CD4-positive, alpha-beta T cell (primary cell): ENCODE data around the gene DTNBP1. TPM values are rescaled to one million over a fixed set of nuclear protein-coding genes. Genes with fewer than 3 reads are reported as not detected.

Experiments used
- ATAC-seq: fragments of 200-7000 bp; cut with Tn5 transposase; one replicate; pipeline ENCODE4 v1.10.0; 2022; ENCODE audit warnings: mild to moderate bottlenecking; ENCODE audit not compliant: poor library complexity
- CTCF ChIA-PET: fragments of 350-600 bp; sonication (Branson Sonifier 250); formaldehyde crosslinking; loops from one replicate; lab custom pipeline; 2021; ENCODE audit warnings: antibody characterized with exemption, inconsistent platforms; lab: Charles Lee
- POLR2A ChIA-PET: fragments of 350-600 bp; sonication (Branson Sonifier 250); formaldehyde crosslinking; loops from one replicate; lab custom pipeline; 2021; ENCODE audit warnings: antibody characterized with exemption, inconsistent platforms; lab: Charles Lee
- DNase-seq, 14 experiments: peaks; one replicate each; pipeline ENCODE4 v3.0.0-alpha.2; 2013 to 2020; ENCODE audit warnings: mixed read lengths in 2 of 14
- H3K27ac ChIP-seq, 2 donors: one replicate each; pipeline versions ENCODE4 v1.5.1 to v1.7.0; 2013; ENCODE audit warnings: low read length in 2 of 2, low read depth in 1 of 2, mild to moderate bottlenecking in 1 of 2
- H3K27me3 ChIP-seq, 2 experiments: 1 replicate in 1 of 2; 2 replicates in 1 of 2; pipeline versions ENCODE4 v1.6.1 to v1.7.0; 2013; ENCODE audit warnings: low read length in 2 of 2, control low read depth in 1 of 2, mild to moderate bottlenecking in 1 of 2, moderate library complexity in 1 of 2; ENCODE audit not compliant: insufficient read depth in 2 of 2, control insufficient read depth in 1 of 2
- H3K36me3 ChIP-seq: one replicate; pipeline ENCODE4 v1.6.1; 2013; ENCODE audit warnings: low read length, control low read depth; ENCODE audit not compliant: insufficient read depth
- H3K4me1 ChIP-seq: one replicate; pipeline ENCODE4 v1.6.1; 2013; ENCODE audit warnings: low read length, control low read depth; ENCODE audit not compliant: insufficient read depth
- H3K4me3 ChIP-seq: one replicate; pipeline ENCODE4 v1.5.1; 2013; ENCODE audit warnings: mild to moderate bottlenecking, low read length, moderate library complexity
- H3K9me3 ChIP-seq, 2 experiments: 1 replicate in 1 of 2; 2 replicates in 1 of 2; pipeline versions ENCODE4 v1.6.1 to v1.7.0; 2013; ENCODE audit warnings: low read length in 2 of 2, mild to moderate bottlenecking in 2 of 2, control low read depth in 1 of 2, moderate library complexity in 1 of 2; ENCODE audit not compliant: control insufficient read depth in 1 of 2, insufficient read depth in 1 of 2
- H3K27ac Mint-ChIP-seq: one replicate; pipeline ENCODE4 v1.8.0; 2020; ENCODE audit warnings: mixed read lengths
- H3K27me3 Mint-ChIP-seq: one replicate; pipeline ENCODE4 v1.8.0; 2021; ENCODE audit warnings: mixed read lengths
- H3K36me3 Mint-ChIP-seq: one replicate; pipeline ENCODE4 v1.8.0; 2021; ENCODE audit warnings: low read depth, mixed read lengths
- H3K4me1 Mint-ChIP-seq: one replicate; pipeline ENCODE4 v1.8.0; 2021; ENCODE audit warnings: low read depth, mixed read lengths
- H3K4me3 Mint-ChIP-seq: one replicate; pipeline ENCODE4 v1.8.0; 2020; ENCODE audit warnings: mild to moderate bottlenecking, mixed read lengths
- H3K9me3 Mint-ChIP-seq: one replicate; pipeline ENCODE4 v1.8.0; 2020; ENCODE audit warnings: mixed read lengths
- intact Hi-C, 2 experiments: fragments of 100-400 bp; cut with DNase I in 1 of 2; cut with micrococcal nuclease in 1 of 2; formaldehyde crosslinking; loops; one replicate each; pipeline versions ENCODE4 v1.15.1 to v1.9.0; 2023 to 2025; cut with DNase I, micrococcal nuclease
- total RNA-seq, 174 experiments: library from RNA in 2 of 174; stranded (reverse) in 2 of 174; gene quantifications; one replicate each; pipeline ENCODE4 v1.2.3 and lab custom pipeline; 2021 to 2026
- TF ChIP-seq, protein P1 (sequence below): fragments of 200-600 bp; IDR thresholded peaks from one replicate; pipeline ENCODE4 v1.8.0; 2022; ENCODE audit warnings: antibody characterized with exemption, mild to moderate bottlenecking

DTNBP1 gene
- total RNA-seq, 2 experiments from 2014 or later: 14.5 to 14.7 TPM

DNA sequence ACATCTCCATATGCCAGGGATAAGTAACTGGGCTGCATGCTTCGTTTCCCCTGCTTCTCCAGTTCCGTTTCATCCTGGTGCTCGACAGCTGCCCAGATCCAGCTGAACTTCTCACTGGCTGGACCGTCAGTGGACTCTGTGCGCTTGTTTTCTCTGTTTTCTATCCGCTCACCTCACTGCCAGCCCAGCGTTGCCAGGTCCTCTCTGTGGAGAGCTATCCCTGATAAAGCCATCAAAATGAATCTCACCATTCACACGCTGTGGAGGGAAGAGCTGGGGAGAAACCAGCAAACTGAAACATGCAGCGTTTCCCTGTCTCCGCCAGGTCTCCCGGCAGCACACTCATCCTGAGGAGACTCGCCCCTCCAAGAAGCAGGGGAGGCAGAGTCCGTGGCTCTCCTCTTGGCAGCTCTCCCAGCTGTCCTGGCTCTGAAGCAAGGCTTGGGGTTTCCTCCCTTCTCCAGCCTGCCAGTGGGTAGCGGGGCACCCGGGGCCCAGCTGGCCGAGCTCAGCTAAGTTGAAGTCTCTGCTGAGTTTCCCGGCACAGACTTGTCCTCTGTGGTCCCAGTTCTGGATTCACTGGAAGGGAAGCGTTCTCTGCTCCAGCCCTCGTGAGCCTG lies 160.9 kb downstream of the DTNBP1 start:
- H3K4me1 Mint-ChIP-seq: no peaks in the 10 kb centered on the region
- POLR2A ChIA-PET: no interaction called here
- H3K4me3 Mint-ChIP-seq: no peak overlapping the region

GRCh38 chr6:15500901-15501825 lies 161.7 kb downstream of the DTNBP1 start:
- ChIA-PET POLR2A (no interaction called here), CTCF (no interaction called here)

More for the DNA sequence above, 160.9 kb downstream of the DTNBP1 start:
- Histone ChIP-seq H3K9me3 (no peaks in the 10 kb centered on the region), H3K4me1 (no peaks in the 10 kb centered on the region), H3K27ac (no peak overlapping the region), H3K27me3 (no peaks in the 10 kb centered on the region), H3K4me3 (no peak overlapping the region), H3K36me3 (peaks cover 83% of the 10 kb centered on the region)
- CTCF ChIA-PET: no interaction called here
- Mint-ChIP-seq H3K27ac (no peak overlapping the region), H3K36me3 (peaks cover 87% of the 10 kb centered on the region), H3K9me3 (no peaks in the 10 kb centered on the region), H3K27me3 (no peaks in the 10 kb centered on the region)
- DNase-seq (no peak), ATAC-seq (no peak)
- TF ChIP-seq, protein P1, sequence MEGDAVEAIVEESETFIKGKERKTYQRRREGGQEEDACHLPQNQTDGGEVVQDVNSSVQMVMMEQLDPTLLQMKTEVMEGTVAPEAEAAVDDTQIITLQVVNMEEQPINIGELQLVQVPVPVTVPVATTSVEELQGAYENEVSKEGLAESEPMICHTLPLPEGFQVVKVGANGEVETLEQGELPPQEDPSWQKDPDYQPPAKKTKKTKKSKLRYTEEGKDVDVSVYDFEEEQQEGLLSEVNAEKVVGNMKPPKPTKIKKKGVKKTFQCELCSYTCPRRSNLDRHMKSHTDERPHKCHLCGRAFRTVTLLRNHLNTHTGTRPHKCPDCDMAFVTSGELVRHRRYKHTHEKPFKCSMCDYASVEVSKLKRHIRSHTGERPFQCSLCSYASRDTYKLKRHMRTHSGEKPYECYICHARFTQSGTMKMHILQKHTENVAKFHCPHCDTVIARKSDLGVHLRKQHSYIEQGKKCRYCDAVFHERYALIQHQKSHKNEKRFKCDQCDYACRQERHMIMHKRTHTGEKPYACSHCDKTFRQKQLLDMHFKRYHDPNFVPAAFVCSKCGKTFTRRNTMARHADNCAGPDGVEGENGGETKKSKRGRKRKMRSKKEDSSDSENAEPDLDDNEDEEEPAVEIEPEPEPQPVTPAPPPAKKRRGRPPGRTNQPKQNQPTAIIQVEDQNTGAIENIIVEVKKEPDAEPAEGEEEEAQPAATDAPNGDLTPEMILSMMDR: no peak
- intact Hi-C loops: no loop called here

DNA sequence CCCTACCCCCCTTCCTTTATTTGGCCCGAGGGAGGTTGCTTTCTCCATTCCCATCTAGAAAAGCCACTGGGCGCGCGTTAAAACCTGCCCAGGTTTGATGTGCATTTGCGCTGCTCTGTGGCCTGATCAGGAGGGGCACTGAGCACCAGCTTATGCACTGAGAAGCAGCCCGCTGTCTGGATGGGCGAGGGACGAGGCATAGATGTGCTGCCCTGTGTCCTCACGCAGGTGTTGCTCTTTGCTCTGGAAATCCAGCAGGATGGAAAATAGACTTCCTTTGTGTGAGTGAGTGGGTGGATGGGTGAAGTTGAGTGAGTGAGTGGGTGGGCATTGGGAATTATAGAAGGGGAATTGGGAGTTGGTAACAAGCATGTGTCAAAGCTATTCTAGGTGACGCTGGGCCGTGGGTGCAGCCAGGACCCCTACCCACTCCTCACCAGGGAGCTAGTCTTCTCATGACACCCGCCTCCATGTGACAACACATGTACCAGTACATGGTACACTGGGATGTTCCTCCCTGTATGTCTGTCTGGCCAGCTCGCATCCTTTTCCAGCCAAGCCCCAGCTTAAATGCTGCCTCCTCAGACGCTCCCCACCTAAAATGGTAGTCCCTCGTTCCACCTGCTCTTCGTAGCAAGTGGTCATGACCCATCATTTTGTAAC lies 162.6 kb downstream of the DTNBP1 start:
- no peaks in the 10 kb centered on the region for H3K9me3 ChIP-seq
- H3K4me3 ChIP-seq: no peak overlapping the region
- ATAC-seq (no peak), DNase-seq (no peak)
- TF ChIP-seq, protein P1: no peak
- H3K27ac ChIP-seq: no peak overlapping the region
- H3K36me3 ChIP-seq: peaks cover 82% of the 10 kb centered on the region
- ChIA-PET POLR2A (no interaction called here), CTCF (no interaction called here)
- H3K9me3 Mint-ChIP-seq: no peaks in the 10 kb centered on the region
- peaks cover 85% of the 10 kb centered on the region for H3K36me3 Mint-ChIP-seq
- H3K27me3 Mint-ChIP-seq: no peaks in the 10 kb centered on the region
- no peaks in the 10 kb centered on the region for H3K4me1 ChIP-seq
- no peaks in the 10 kb centered on the region for H3K27me3 ChIP-seq
- intact Hi-C loops: no loop called here
- no peaks in the 10 kb centered on the region for H3K4me1 Mint-ChIP-seq
- no peak overlapping the region for H3K27ac Mint-ChIP-seq
- H3K4me3 Mint-ChIP-seq: no peak overlapping the region

More at GRCh38 chr6:15500901-15501825, 161.7 kb downstream of the DTNBP1 start:
- Mint-ChIP-seq H3K36me3 (peaks cover 83% of the 10 kb centered on the region), H3K9me3 (no peaks in the 10 kb centered on the region), H3K27me3 (no peaks in the 10 kb centered on the region), H3K27ac (no peak overlapping the region), H3K4me3 (no peak overlapping the region), H3K4me1 (no peaks in the 10 kb centered on the region)
- intact Hi-C loops: no loop called here
- DNase-seq: no peak
- H3K4me3 ChIP-seq: no peak overlapping the region
- TF ChIP-seq, protein P1: no peak
- no peak for ATAC-seq
- H3K9me3 ChIP-seq: no peaks in the 10 kb centered on the region
- peaks cover 83% of the 10 kb centered on the region for H3K36me3 ChIP-seq
- no peak overlapping the region for H3K27ac ChIP-seq
- H3K27me3 ChIP-seq: no peaks in the 10 kb centered on the region
- H3K4me1 ChIP-seq: no peaks in the 10 kb centered on the region
